Effector CD4-positive, alpha-beta T cell (primary cell): ENCODE measurements around the gene RIPOR2.

Experiments used
- DNase-seq: peaks from one replicate; pipeline ENCODE4 v3.0.0-alpha.2; 2020

Gene RIPOR2

DNA sequence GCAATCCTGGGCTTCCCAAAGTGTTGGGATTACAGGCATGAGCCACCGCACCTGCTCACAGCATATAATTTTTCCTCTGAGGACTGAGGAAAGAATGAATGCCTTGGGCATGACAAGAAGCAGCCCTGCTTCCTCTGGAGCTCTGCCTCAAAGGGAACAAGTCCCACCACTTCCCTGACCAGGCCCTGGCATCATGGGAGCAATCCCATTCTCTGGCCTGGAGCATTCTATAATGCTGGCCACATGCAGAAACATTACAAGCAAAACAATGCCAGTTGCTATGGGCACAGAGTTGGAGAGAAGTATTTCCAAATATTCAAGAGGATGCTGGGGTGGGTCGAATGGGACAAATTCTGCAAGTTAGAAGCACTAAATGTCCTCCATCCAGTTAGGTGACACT lies 95.6 kb downstream of the RIPOR2 start:
- no peak for DNase-seq

DNA sequence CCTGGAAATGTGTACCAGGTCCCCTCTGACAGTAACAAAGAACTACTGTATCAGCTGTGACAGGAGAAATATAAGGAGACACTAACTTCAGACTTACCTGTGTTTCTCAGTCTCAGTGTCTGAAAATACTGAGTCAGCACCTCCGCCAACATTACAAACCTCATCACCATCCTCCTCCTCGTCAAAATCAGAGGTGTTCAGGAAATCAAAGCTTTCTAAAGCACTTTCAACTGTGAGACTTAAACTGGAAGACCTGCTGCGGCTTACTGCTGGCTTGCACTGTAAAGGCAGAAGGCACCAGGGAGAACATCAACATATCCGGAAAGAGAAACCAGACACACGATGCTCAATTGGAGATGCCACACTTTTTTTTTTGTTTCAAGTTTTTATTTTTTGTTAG lies 96.8 kb downstream of the RIPOR2 start:
- DNase-seq = no peak

DNA sequence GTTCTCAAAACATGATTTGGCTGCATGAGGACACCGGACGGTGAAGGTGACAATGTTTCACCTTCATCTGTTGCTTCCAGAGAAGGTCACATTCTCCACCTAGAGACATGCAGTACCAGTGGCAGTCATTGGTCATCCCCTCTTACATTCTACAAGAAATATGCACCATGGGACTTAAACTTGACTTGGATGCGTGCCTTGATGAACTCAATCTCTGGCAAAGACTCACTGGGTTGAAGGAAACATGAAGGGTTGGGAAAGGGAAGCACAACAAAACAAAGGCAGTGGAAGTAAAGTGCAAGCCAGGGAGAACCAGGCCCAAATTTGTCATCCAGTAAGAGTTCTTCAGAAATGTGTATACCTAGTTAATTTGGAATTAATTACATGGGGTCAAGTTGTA lies 97.7 kb downstream of the RIPOR2 start:
- DNase-seq = no peak

DNA sequence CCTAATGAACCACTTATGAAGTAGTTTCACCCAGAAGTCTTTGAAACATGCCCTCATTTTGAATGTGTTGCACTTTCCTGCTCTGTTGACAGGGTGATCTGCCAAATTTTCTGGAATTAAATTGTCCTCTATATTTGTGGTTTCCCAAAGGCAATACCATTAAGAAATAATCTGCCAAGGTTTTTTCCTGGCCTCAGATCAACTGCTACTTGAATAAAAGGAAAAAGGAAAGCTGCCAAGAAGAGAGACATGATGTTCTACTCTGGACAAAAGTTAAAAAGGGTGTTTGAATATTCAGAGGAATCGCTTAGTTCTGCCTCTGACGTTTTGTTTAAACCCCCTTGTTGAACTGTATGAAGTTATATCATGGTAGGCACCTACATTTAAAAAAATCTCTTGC lies 99.7 kb downstream of the RIPOR2 start:
- DNase-seq = no peak

DNA sequence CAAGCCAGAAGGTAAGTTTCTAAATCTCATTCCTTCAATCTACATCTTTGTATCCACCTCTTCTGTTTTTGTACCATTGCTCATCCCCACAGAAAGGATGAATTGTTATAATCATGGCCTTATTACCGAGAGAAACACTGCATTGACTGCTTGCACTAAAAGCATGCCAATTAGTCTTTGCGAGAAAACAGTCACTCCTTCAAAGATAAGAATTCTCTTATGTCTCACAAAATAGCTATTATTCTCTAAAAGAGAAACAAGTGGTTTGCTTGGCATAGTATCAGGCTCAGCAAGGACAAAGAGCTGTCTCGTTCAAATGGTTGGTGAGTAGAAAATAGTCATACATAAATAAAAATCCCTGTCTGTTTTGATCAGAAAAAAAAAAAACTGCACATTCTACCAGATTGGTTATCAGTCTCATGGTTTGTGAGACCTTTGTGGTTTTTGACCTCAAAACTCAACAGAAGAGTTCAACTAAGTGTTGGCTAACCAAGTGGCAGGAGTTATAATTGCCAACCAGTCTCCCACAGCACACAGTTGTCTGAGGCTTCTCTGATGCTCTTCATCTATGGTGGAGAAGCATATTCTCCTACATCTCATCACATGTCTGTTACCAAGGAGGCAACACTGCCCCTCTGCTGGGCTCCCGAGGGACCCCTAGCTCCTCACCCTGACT lies 101.9 kb downstream of the RIPOR2 start:
- no peak for DNase-seq

DNA sequence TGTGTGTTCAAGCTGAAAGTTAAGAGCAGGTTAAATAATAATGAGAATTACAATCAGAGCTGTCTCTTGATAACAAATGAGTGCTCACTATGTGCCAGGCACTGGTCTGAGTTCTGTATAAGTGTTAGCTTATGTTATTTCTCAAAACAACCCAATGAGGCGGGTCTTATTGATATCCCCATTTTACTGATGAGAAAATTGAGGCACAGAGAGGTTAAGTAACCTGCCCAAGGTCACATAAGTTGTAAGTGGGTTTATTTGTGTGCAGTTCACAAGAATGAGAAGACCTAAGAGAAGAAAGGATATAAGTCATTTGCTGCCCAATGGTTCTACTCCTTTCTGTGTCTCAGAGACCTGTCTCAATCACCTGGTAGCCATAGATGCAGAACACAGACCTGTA lies 103.0 kb downstream of the RIPOR2 start:
- no peak for DNase-seq

DNA sequence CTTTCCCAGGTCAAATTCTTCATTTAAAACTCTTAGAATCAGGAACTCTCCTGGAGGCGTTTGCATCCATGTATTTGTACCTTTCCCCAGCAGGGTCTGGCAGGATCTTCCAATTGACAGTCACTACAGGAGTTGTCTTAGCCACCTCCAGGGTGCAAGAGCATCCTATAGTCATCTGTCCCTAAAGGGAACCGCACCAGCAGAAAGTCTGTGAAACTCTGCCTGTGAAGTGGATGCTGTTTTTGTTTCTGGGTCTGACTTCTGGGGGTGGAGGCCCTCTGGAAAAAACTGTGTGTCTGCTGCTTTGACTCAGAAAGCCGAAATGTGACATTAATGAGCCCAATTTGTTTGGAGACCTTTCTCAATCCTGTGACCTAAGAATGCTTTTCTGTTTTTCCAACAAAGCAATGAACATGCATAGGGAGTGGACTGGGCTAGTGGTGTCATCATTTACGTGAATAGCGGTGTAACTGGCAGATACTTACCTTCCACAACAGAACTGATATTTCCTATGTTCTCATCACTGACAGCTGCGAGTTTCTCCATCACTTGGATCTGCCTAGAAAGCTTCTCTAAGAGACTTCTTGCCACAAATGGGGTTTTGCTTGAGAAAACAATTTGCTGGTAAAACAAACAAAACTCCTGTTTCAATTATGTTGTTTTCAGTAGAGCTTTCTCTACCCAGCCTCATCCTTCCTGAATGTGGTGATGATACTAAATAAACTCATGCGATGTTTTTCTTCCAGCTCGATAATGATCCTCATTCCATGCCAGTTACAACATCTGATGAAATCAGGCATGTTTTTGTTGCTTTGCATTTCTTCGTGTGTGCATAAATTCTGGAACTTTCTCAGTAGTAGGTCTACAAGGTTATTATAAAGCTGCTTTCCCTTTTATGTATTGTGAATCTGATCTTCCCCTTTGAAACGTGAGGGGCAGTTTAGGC lies 103.7 kb downstream of the RIPOR2 start:
- no peak for DNase-seq

DNA sequence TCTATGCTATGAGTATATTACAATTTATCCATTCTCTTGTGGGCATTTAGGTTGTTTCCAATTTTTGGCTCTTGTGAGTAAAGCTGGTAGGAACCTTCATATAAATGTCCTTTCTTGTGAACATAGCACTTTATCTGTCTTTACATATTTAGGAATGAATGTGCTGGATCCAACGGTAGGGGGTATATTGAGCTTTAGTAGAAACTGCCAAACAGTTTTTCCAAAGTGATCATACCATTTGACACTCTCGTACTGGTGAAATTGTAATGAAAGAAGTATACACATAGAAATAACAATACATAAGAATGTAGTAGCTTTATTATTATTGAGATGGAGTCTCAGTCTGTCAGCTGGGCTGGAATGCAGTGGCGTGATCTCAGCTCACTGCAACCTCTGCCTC lies 106.1 kb downstream of the RIPOR2 start:
- no peak for DNase-seq

DNA sequence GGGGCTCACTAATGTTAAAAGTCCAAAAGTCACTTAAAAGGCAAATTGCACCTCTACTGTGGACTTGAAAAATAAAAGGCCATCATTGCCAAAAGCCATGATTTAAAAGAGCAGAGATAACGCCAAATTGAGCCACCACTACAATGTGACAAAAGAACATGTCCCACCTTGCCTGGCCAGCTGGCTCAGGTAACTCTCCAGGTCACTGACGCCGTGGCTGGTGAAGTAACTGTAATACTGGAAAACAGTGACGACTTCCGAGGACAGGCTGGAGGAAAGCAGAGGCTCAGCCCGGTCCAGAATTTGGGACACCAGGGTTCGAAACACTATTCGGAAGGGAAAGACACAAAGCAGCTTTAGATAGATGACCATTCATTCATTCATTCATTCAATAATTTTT lies 107.8 kb downstream of the RIPOR2 start:
- DNase-seq = no peak

DNA sequence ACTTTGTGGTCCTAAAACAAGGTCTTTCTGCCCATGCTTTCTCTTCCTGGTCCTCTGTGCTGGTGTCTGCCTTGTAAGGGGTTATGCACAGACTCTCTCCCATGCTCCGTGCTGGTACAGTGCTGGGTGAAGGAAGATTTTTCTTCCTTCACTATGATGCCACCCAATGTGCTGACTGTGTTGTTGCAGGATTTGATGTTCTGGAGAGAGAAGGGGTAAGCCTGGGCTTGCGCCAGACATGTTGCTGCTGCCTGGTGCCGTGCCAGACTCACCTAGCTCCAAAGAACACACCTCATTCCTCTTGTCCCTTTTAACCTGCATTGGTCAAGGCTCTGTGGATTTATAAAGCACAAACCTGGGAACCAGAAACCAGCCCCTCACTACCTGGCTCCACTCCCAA lies 108.6 kb downstream of the RIPOR2 start:
- no peak for DNase-seq

DNA sequence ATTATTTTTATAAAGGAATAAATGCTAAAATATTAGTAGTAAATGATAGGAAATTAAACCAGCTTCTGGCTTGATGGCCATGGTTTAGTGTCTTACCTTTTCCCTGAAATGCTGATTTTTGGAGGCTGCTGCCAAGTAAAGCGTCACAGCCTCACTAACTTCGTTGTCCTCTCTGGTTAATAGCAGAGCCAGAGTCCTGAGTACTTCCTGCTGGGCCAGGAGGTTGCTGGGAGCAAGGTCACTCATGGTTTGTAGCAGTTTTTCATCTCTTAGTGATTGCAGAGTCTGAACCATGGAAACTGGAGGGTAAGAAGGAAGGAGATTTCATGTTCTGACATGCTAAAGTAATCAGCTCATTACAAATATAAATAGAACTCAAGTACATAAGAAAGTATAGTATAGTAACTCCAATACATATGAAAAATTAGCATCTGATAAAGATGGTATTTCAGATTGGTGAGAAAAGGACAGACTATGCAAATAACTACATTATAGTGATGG lies 110.6 kb downstream of the RIPOR2 start:
- DNase-seq = no peak

DNA sequence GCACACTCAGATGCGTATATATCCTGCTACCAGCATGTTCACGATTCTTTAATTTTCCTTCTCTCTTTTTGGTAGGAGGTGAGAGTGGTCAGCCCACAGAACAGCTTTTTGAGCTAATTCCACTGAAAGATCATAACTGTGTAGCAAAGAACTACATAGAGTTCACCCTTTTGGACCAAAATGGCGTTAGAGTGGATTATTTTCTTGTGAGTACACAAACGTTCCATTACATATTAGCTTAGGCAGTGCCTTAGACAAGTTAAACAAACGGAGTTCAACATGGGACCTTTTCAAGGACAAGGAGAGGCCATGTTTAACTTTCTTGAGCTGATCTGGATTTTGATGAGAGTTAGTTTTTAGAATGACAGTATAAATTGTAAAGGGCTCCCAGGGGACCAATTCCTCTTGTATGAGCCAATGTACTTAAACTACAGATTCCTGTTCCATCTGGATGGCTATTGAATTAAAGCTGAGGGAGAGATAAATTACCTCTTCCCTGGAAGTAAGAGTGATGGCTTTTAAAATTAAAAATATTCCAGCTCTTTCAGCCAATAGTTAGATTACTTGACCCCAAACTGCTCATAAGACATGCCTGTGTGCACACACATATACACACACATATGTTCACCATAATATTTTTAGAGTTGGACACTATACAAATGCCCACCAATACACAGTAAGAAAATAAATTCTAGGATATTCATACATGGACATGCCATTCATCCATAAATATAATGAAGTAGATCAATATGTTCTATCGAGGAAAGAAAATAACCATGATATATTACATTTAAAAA lies 111.4 kb downstream of the RIPOR2 start:
- DNase-seq = no peak

DNA sequence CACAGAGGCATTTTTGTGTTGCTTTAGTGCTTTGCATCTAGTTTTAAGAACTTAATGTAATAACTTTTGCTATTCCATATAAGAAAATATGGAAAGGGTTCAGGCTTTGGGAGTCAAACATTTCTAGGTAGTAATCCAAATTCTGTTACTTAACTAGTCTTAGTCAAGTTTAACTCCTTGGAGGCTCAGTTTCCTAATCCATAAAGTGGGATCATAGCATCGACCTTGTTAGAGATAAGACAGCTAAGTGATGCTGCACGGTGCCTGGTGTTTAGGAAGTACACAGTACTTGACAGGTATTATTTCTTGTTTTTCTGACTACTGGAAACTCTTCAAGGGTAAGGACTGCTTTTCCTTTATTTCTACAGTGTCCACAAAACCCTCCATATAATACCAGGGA lies 112.6 kb downstream of the RIPOR2 start:
- DNase-seq = no peak

DNA sequence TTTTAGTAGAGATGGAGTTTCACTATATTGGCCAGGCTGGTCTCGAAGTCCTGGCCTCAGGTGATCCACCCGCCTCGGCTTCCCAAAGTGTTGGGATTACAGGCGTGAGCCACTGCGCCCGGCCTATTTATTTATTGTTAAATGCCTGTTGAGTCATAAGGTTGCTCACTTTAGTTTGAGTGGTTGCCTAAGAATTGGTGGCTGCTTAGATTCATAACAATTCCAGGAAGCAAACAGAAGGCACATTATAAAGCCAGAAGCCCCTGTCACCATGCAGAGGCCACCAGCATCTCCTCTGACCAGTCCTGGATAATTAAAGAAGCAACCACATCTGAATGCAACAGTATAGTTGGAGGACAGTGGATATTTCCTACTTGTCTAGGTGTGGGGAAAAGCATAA lies 113.1 kb downstream of the RIPOR2 start:
- DNase-seq = no peak

DNA sequence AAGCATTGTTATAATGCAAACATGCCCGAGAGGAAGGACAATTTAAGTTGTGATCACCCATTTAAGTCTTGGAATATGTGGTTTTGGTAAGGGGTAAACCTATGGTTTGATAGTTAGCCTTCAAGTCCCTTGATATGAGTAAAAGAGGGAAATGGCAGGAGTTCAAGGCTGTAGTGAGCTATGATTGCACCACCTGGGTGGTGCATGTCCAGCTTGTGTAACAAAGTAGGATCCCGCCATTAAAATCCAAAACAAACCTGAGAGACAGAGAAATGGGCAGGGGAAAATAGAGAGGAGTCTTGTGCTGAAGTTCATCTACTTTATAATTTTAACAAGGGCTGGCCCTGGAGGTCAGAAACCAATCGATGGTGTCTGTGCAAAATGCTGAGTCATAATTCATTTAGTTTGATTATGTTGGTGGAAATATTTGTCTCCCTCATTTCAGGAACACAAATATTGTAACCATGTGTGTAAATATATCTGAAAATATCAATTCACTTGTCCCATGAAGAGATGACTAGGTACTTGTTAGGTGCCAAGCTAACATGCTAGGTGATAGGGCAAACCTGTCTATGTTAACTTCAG lies 113.8 kb downstream of the RIPOR2 start:
- DNase-seq = no peak

DNA sequence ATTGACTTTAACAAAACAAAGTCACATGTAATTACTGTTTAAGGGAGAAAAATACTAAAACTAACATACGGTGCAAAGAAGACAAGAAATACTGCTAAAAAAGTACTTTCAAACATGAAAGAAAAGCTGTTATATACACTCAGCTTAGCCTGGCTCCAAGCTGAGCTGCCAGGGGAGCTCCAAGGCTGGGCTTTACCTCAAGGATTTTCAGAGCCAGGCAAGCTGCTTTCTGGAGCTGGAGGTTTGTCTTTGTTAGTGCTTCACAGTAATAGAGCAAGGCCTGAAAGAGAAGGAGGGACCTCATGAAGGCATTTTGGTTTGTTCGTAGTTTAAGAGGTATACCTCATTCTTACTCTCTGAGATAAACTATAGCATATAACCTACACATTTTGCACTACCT lies 117.4 kb downstream of the RIPOR2 start:
- no peak for DNase-seq

DNA sequence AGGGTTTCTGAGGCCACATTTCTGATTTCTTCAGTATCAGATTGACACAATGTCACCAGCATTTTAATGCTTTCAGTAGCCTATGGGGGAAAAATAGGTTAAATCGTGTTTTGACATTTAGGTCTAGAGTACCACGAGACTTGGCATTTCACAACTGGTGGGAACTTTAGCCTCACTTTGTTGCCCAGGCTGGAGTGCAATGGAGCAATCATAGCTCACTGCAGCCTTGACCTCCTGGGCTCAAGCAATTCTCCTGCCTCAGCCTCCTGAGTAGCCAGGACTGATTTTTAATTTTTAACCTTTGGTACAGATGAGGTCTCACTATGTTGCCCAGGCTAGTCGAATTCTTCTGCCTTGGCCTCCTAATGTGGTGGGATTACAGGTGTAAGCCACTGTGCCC lies 126.0 kb downstream of the RIPOR2 start:
- DNase-seq = no peak

DNA sequence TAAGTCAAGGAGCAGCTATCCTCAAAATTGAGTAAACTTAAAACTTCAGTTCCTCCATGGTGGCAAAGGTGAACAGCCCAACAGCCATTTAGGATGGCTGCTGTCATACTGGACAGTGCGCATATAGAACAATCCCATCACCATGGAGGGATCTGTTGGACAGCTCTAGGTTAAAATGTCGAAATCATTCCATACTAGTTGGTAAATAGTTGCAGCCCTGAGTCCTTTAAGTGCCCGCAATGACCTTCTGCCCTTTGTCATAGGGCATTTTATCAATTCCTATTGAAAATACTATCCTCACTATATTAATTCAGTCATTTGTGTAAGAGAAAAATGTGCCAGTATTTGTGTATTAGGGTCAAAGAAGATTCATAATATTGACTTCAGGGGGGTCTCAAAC lies 128.2 kb downstream of the RIPOR2 start:
- DNase-seq = no peak

DNA sequence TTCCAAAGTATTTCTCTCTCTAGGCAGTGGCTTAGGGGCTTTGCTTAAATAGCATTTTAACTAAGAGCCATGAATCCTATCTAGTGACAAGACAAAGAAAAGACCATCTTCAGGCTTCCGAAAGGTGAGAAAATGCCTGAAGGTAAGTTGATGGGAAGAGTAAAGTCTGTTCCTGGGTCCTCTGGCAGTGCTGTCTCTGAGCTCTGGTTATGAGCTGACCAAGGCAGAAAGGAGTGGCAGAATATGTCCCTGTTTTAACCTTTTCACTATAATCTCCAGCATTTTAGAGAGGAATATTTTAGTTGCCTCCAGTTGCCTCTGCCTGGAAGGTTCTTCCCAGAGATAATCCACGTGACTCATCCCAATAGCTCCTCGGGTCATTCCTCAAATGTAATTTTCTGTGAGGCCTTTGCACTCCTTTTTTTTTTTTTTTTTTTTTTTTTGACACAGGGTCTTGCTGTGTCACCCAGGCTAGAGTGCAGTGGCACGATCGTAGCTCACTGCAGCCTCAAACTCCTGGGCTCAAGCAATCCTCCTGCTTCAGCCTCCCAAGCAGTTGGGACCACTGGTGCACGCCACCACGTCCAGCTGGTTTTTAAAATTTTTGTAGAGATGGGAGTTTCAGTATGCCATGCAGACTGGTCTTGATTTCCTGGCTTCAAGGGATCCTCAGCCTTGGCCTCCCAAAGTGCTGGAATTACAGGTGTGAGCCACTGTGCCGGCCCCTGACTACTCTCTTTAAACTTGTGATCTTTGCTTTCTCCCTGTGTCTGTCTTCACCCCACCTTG lies 133.3 kb downstream of the RIPOR2 start:
- no peak for DNase-seq

DNA sequence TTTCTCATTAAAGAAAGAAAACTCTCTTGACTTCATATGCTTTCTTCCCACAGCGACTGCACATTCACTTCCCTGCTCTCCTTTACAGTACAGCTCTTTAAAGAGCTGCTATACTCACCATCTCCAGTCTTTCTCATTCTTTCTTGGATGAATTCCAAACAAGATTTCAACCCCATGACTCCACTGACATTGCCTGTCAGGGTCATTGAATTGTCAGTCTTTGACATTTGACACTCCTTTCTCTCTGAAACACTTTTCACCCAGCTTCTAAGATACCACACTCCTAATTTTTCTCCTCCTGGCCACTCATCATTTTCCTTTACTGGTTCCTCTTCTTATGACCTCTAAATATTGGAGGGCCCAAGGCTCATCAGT lies 136.2 kb downstream of the RIPOR2 start:
- no peak for DNase-seq

DNA sequence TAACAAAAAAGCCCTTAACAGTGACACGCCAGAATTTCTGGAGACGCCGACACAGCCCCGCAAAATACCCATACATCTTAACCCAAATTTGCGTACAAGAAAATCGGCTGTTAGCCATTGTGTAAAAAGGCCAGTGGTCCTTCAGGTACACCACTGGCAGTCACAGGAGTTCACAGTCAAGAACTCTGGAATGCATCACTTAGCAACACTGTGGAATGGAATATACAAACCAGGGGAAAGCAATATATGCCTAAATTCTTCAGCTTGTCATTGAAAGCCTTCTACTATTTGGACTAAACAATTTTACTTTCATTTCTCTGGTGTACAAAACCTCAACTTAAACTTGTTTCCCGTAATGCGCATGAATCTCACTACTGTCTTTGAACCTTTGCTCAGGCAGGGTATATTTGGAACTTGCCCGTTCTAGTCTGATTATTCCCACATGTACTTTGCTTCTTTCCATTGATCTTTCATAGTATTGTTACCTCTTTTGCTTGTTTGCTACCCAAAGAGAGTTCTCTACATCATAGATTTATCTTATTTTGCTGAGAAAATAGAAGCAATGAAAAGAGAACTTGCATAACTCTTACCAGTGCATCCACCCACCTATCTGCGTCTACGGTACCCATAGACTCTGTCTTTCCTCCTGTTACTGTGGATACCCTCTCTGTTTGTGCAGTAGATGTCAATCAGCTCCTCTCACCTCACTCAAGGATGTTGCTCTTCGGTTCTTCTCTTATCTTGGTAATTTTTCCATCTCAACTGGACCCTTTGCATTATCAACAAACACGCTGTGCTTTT lies 136.8 kb downstream of the RIPOR2 start, which contains the start of gene ARMH2:
TSS of gene ARMH2 (minus strand) at position 178 of the 801 bp plus-strand sequence. CDS start at position 118, 60 bp downstream.
- DNase-seq = no peak
